B cell (primary cell): Measurements from ENCODE around the gene TMEM145. TPM values are rescaled to one million over a fixed set of nuclear protein-coding genes. Genes with fewer than 3 reads are reported as not detected.
"Not testable (repeated sequence)": the region's sequence is repeated elsewhere in the genome, so short reads cannot be mapped to it uniquely, and the experiment has no call there.

Experiments used
- ATAC-seq: fragments of 200-7000 bp; cut with Tn5 transposase; one replicate; pipeline ENCODE4 v1.10.0; 2021; ENCODE audit warnings: low read depth, mild to moderate bottlenecking, moderate number of reproducible peaks, moderate library complexity
- CTCF ChIA-PET: fragments of 350-600 bp; sonication (Branson Sonifier 250); formaldehyde crosslinking; loops from one replicate; lab custom pipeline; 2021; ENCODE audit warnings: antibody characterized with exemption, inconsistent platforms; lab: Charles Lee
- POLR2A ChIA-PET: fragments of 350-600 bp; sonication (Branson Sonifier 250); formaldehyde crosslinking; loops from one replicate; lab custom pipeline; 2021; ENCODE audit warnings: antibody characterized with exemption; lab: Charles Lee
- DNase-seq: peaks from one replicate; pipeline ENCODE4 v3.0.0; 2013
- H2AFZ ChIP-seq: 2 replicates; pipeline ENCODE4 v1.6.1; 2012; ENCODE audit warnings: mild to moderate bottlenecking, low read depth, low read length; ENCODE audit not compliant: insufficient read depth, poor library complexity, severe bottlenecking
- H3K27ac ChIP-seq, 2 donors: 1 replicate in 1 of 2; 2 replicates in 1 of 2; pipeline ENCODE4 v1.5.1; 2012 to 2013; ENCODE audit warnings: low read length in 2 of 2, mild to moderate bottlenecking in 2 of 2, moderate library complexity in 1 of 2
- H3K27me3 ChIP-seq, 4 experiments: fragments of 200-600 bp in 1 of 4; sonication (generic) in 1 of 4; replicated peaks in 1 of 4; 1 replicate in 2 of 4; 2 replicates in 2 of 4; pipeline versions ENCODE4 v1.6.1 to v1.7.0; 2013 to 2016; ENCODE audit warnings: low read length in 3 of 4, mild to moderate bottlenecking in 2 of 4, mixed read lengths in 1 of 4, moderate library complexity in 1 of 4; ENCODE audit not compliant: insufficient read depth in 4 of 4, control insufficient read depth in 3 of 4; ENCODE audit errors: control extremely low read depth in 1 of 4
- H3K36me3 ChIP-seq, 2 experiments: replicated peaks in 1 of 2; 1 replicate in 1 of 2; 2 replicates in 1 of 2; pipeline versions ENCODE4 v1.6.1 to v1.7.1; 2013; ENCODE audit warnings: low read length in 1 of 2; ENCODE audit not compliant: insufficient read depth in 2 of 2, control insufficient read depth in 1 of 2; ENCODE audit errors: control extremely low read depth in 1 of 2, extremely low read depth in 1 of 2
- H3K4me1 ChIP-seq, 2 donors: fragments of 200-600 bp in 1 of 2; sonication (generic) in 1 of 2; 1 replicate in 1 of 2; 2 replicates in 1 of 2; pipeline versions ENCODE4 v1.5.1 to v1.6.1; 2013 to 2017; ENCODE audit warnings: low read length in 2 of 2; ENCODE audit not compliant: control insufficient read depth in 2 of 2, insufficient read depth in 2 of 2
- H3K4me2 ChIP-seq: replicated peaks from 2 replicates; pipeline ENCODE3; 2012; ENCODE audit warnings: mild to moderate bottlenecking, low read depth, low read length; ENCODE audit not compliant: poor library complexity, severe bottlenecking
- H3K4me3 ChIP-seq, 5 experiments: fragments of 200-600 bp in 1 of 5; sonication (generic) in 1 of 5; 1 replicate in 3 of 5; 2 replicates in 2 of 5; pipeline versions ENCODE4 v1.5.1 to v1.7.0; 2011 to 2016; ENCODE audit warnings: low read length in 4 of 5, mild to moderate bottlenecking in 4 of 5, low read depth in 2 of 5, control low read depth in 1 of 5, moderate library complexity in 1 of 5; ENCODE audit not compliant: insufficient read depth in 1 of 5; ENCODE audit errors: control extremely low read depth in 1 of 5, extremely low read depth in 1 of 5
- H3K79me2 ChIP-seq: fragments of 200-600 bp; sonication (generic); one replicate; pipeline ENCODE4 v1.6.0; 2016; ENCODE audit warnings: low read length; ENCODE audit not compliant: control insufficient read depth, insufficient read depth
- H3K9ac ChIP-seq: fragments of 200-600 bp; sonication (generic); 2 replicates; pipeline ENCODE4 v1.6.1; 2017; ENCODE audit warnings: mild to moderate bottlenecking, low read length, moderate library complexity
- H3K9me3 ChIP-seq, 3 donors: one replicate each; pipeline versions ENCODE4 v1.6.1 to v1.7.1; 2013; ENCODE audit warnings: low read length in 2 of 3; ENCODE audit not compliant: control insufficient read depth in 2 of 3, insufficient read depth in 1 of 3; ENCODE audit errors: control extremely low read depth in 1 of 3
- H4K20me1 ChIP-seq: 2 replicates; pipeline ENCODE4 v1.6.0; 2012; ENCODE audit warnings: mild to moderate bottlenecking, low read length; ENCODE audit not compliant: insufficient read depth, control insufficient read depth, poor library complexity, severe bottlenecking
- H3K27ac Mint-ChIP-seq: one replicate; pipeline ENCODE4 v1.8.0; 2021; ENCODE audit warnings: mixed read lengths
- H3K27me3 Mint-ChIP-seq: one replicate; pipeline ENCODE4 v1.8.0; 2021; ENCODE audit warnings: mixed read lengths
- H3K4me1 Mint-ChIP-seq: one replicate; pipeline ENCODE4 v1.8.0; 2021; ENCODE audit warnings: mixed read lengths
- H3K4me3 Mint-ChIP-seq: one replicate; pipeline ENCODE4 v1.8.0; 2021; ENCODE audit warnings: mixed read lengths
- H3K9me3 Mint-ChIP-seq: one replicate; pipeline ENCODE4 v1.8.0; 2022; ENCODE audit warnings: mixed read lengths; ENCODE audit not compliant: insufficient read depth
- CTCF ChIP-seq: fragments of 200-600 bp; IDR thresholded peaks from one replicate; pipeline ENCODE4 v1.8.0; 2022; ENCODE audit warnings: antibody characterized with exemption, mild to moderate bottlenecking
- EZH2 ChIP-seq: IDR thresholded peaks from 2 replicates; pipeline ENCODE4 v1.6.1; 2012; ENCODE audit warnings: borderline replicate concordance, low read depth, mild to moderate bottlenecking, moderate library complexity, low read length; ENCODE audit not compliant: insufficient read depth, poor library complexity, severe bottlenecking
- WGBS: methylation state at CpG from one replicate; pipeline ENCODE4 v1.1.5; 2013; ENCODE audit warnings: missing lambda C conversion rate; ENCODE audit not compliant: insufficient coverage; 5-methylcytosine and 5-hydroxymethylcytosine counted together
- intact Hi-C: fragments of 100-400 bp; cut with micrococcal nuclease; formaldehyde crosslinking; loops from one replicate; pipeline ENCODE4 v1.10.0; 2022
- polyA plus RNA-seq: library from polyadenylated mRNA; depleted of rRNA; stranded (reverse); fragments of >200 nt; gene quantifications from 2 replicates; pipeline ENCODE4 v1.2.3, GENCODE V29; 2012
- total RNA-seq, 2 donors: library from RNA; stranded (reverse); fragments of 120-200 nt in 1 of 2; gene quantifications; 1 replicate in 1 of 2; 2 replicates in 1 of 2; pipeline versions ENCODE4 v1.2.3 to v1.2.4, GENCODE V29; 2013 to 2022

The TMEM145 gene
- total and polyA plus RNA-seq, 2 donors (not counting 1 experiment from before 2014, with no cell fraction given) = not detected

- peaks cover 0 to 16% of the 10 kb centered on the region in 2 experiments for H3K36me3 ChIP-seq
- H3K4me1 Mint-ChIP-seq = peaks cover 8% of the 10 kb centered on the region
- no peak overlapping the region for H3K4me2 ChIP-seq
- no peaks in the 10 kb centered on the region for H3K9me3 Mint-ChIP-seq
- intact Hi-C loops = no loop called here
- no peak overlapping the region for H3K27ac Mint-ChIP-seq
- no peak overlapping the region for H3K4me3 ChIP-seq
- no peak overlapping the region for H3K9ac ChIP-seq
- CTCF ChIA-PET = interaction anchor here (0.9 kb wide), 1 partner anchor 9 kb away, joined by 3 read pairs; no protein-coding TSS in a partner anchor
- POLR2A ChIA-PET = no interaction called here
- 90% methylated on average over 7 of the region's 7 CpGs for WGBS
- DNase-seq (no peak), ATAC-seq (no peak)
- no peak overlapping the region for H2AFZ ChIP-seq
- H3K27me3 ChIP-seq = no peaks in the 10 kb centered on the region
- TF ChIP-seq EZH2 (no peak), CTCF (no peak)
- H3K9me3 ChIP-seq = no peaks in the 10 kb centered on the region
- peaks cover 5% of the 10 kb centered on the region for H3K79me2 ChIP-seq
- H3K4me1 ChIP-seq = no peaks in the 10 kb centered on the region
- no peak overlapping the region for H3K4me3 Mint-ChIP-seq
- no peaks in the 10 kb centered on the region for H4K20me1 ChIP-seq
- no peak overlapping the region for H3K27ac ChIP-seq
- H3K27me3 Mint-ChIP-seq = no peaks in the 10 kb centered on the region
Measured at GRCh38 chr19:42335374-42335936, 22.3 kb downstream of the TMEM145 start.

GRCh38 chr19:42335971-42336370 lies 22.9 kb downstream of the TMEM145 start:
- Histone ChIP-seq H3K4me2 (no peak overlapping the region), H4K20me1 (no peaks in the 10 kb centered on the region), H3K27ac (no peak overlapping the region), H3K27me3 (no peaks in the 10 kb centered on the region), H3K9ac (no peak overlapping the region), H3K9me3 (no peaks in the 10 kb centered on the region), H3K4me1 (no peaks in the 10 kb centered on the region), H3K4me3 (no peak overlapping the region), H3K79me2 (peaks cover under 1% of the 10 kb centered on the region), H2AFZ (no peak overlapping the region), H3K36me3 (peaks cover 0 to 16% of the 10 kb centered on the region in 2 experiments)
- H3K4me1 Mint-ChIP-seq = peaks cover 8% of the 10 kb centered on the region
- ChIA-PET POLR2A (no interaction called here), CTCF (interaction anchor here (0.9 kb wide), 1 partner anchor 9 kb away, joined by 3 read pairs; no protein-coding TSS in a partner anchor)
- WGBS = 97% methylated on average over 19 of the region's 19 CpGs
- H3K9me3 Mint-ChIP-seq = no peaks in the 10 kb centered on the region
- H3K27ac Mint-ChIP-seq = no peak overlapping the region
- H3K27me3 Mint-ChIP-seq = no peaks in the 10 kb centered on the region
- intact Hi-C loops = no loop called here
- DNase-seq = no peak
- no peak overlapping the region for H3K4me3 Mint-ChIP-seq
- TF ChIP-seq EZH2 (no peak), CTCF (no peak)
- no peak for ATAC-seq

- H3K4me1 Mint-ChIP-seq, H3K79me2 ChIP-seq, DNase-seq, H3K27me3 Mint-ChIP-seq, H4K20me1 ChIP-seq, H3K27me3 ChIP-seq, POLR2A ChIA-PET, H3K4me2 ChIP-seq, H3K4me3 ChIP-seq, H3K9me3 Mint-ChIP-seq, intact Hi-C loops, H3K4me3 Mint-ChIP-seq, H3K27ac Mint-ChIP-seq, H2AFZ ChIP-seq, CTCF ChIA-PET, H3K4me1 ChIP-seq, H3K9me3 ChIP-seq, H3K27ac ChIP-seq, H3K9ac ChIP-seq, ATAC-seq: not testable (repeated sequence)
- peaks cover 0 to 25% of the 10 kb centered on the region in 2 experiments for H3K36me3 ChIP-seq
- 96% methylated on average over 3 of the region's 7 CpGs for WGBS
Measured at GRCh38 chr19:42339126-42339860, 26.2 kb downstream of the TMEM145 start.
